ENCODE data around the gene GNG5.
A peak's percentile ranks its signal among the peaks of the same experiment; 100 is the strongest.

The GNG5 gene

GRCh38 chr1:84506002-84506728, at the start of gene GNG5, which contains the start of gene SPATA1:
Gene GNG5, minus strand, starts transcription at chr1:84506581. Its CDS starts 490 bp downstream, at chr1:84506091.
Gene SPATA1, plus strand, starts transcription at chr1:84506386. Its CDS starts 9,974 bp downstream, at chr1:84516360.
- peak within 1 kb of the TSS; percentile 92 for H3K27ac ChIP-seq (ENCODE audit: low read length)
- peaks cover 25% of the 10 kb centered on the region for H4K20me1 ChIP-seq (ENCODE audit: insufficient read depth, low read length)
- H3K79me2 ChIP-seq (ENCODE audit: low read length), result peaks cover 37% of the 10 kb centered on the region
- peak within 1 kb of the TSS; percentile 72 for H2AFZ ChIP-seq (ENCODE audit: low read depth, low read length)
- H3K36me3 ChIP-seq (replicated peaks; ENCODE audit: low read depth, low read length), result peaks cover 4% of the 10 kb centered on the region
- H3K4me3 ChIP-seq (ENCODE audit: low read length), result peak within 1 kb of the TSS; percentile 93
- H3K27me3 ChIP-seq (ENCODE audit: low read depth, low read length), result no peaks in the 10 kb centered on the region
- no peak for TF ChIP-seq CTCF (IDR thresholded peaks at IDR 0.05; ENCODE audit: low read depth, low read length)
- no peak for TF ChIP-seq EZH2phosphoT487 (IDR thresholded peaks at IDR 0.05; ENCODE audit: low read depth)
- peaks cover 15% of the 10 kb centered on the region for H3K4me1 ChIP-seq (ENCODE audit: low read length)
- peak within 1 kb of the TSS; percentile 88 for H3K4me2 ChIP-seq (ENCODE audit: low read length)
- peak within 1 kb of the TSS; percentile 92 for H3K9ac ChIP-seq (ENCODE audit: low read length)
- no peaks in the 10 kb centered on the region for H3K9me3 ChIP-seq (ENCODE audit: insufficient read depth, low read length)

GRCh38 chr1:84550826-84551225, 44.4 kb upstream of the GNG5 start:
- Histone ChIP-seq H3K9me3 (ENCODE audit: insufficient read depth, low read length) (no peaks in the 10 kb centered on the region), H3K9ac (ENCODE audit: low read length) (no peak overlapping the region), H3K36me3 (replicated peaks; ENCODE audit: low read depth, low read length) (no peaks in the 10 kb centered on the region), H3K27me3 (ENCODE audit: low read depth, low read length) (no peaks in the 10 kb centered on the region), H2AFZ (ENCODE audit: low read depth, low read length) (no peak overlapping the region), H3K4me2 (ENCODE audit: low read length) (no peak overlapping the region), H3K4me1 (ENCODE audit: low read length) (no peaks in the 10 kb centered on the region), H4K20me1 (ENCODE audit: insufficient read depth, low read length) (no peaks in the 10 kb centered on the region), H3K27ac (ENCODE audit: low read length) (no peak overlapping the region), H3K79me2 (ENCODE audit: low read length) (no peaks in the 10 kb centered on the region), H3K4me3 (ENCODE audit: low read length) (no peak overlapping the region)
- no peak for TF ChIP-seq CTCF (IDR thresholded peaks at IDR 0.05; ENCODE audit: low read depth, low read length)
- no peak for TF ChIP-seq EZH2phosphoT487 (IDR thresholded peaks at IDR 0.05; ENCODE audit: low read depth)

GRCh38 chr1:84541679-84542078, 35.3 kb upstream of the GNG5 start:
- H3K9me3 ChIP-seq (ENCODE audit: insufficient read depth, low read length), result no peaks in the 10 kb centered on the region
- no peaks in the 10 kb centered on the region for H4K20me1 ChIP-seq (ENCODE audit: insufficient read depth, low read length)
- peaks cover 3% of the 10 kb centered on the region for H3K36me3 ChIP-seq (replicated peaks; ENCODE audit: low read depth, low read length)
- no peak overlapping the region for H3K4me3 ChIP-seq (ENCODE audit: low read length)
- H3K4me1 ChIP-seq (ENCODE audit: low read length), result peaks cover 7% of the 10 kb centered on the region; the same call in 1 of the 2 replicates
- H3K27ac ChIP-seq (ENCODE audit: low read length), result no peak overlapping the region
- TF ChIP-seq EZH2phosphoT487 (IDR thresholded peaks at IDR 0.05; ENCODE audit: low read depth), result no peak
- TF ChIP-seq CTCF (IDR thresholded peaks at IDR 0.05; ENCODE audit: low read depth, low read length), result peak; percentile 11; the same call in 1 of the 2 replicates
- H3K4me2 ChIP-seq (ENCODE audit: low read length), result no peak overlapping the region
- H3K27me3 ChIP-seq (ENCODE audit: low read depth, low read length), result no peaks in the 10 kb centered on the region
- no peak overlapping the region for H3K9ac ChIP-seq (ENCODE audit: low read length)
- H2AFZ ChIP-seq (ENCODE audit: low read depth, low read length), result no peak overlapping the region
- H3K79me2 ChIP-seq (ENCODE audit: low read length), result no peaks in the 10 kb centered on the region

DNA sequence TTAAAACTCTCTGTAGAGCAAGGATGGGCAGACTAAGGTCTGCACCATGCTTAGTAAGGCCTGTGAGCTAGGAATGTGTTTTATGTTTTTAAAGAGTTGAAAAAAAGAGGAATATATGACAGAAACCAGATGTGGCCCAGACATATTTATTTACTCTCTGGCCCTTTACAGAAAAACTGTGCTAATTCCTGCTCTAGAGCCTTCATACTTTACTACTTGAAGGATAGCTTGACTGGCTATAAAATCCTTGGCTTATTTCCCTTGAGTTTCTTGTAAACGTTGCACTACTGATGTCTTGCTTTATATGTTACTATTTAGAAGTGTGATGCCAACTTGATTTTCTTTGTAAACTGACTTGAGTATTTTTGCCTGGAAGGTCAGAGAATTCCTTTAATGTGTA, 34.4 kb upstream of the GNG5 start:
- Histone ChIP-seq H2AFZ (ENCODE audit: low read depth, low read length) (no peak overlapping the region), H3K79me2 (ENCODE audit: low read length) (no peaks in the 10 kb centered on the region), H3K4me1 (ENCODE audit: low read length) (peaks cover 7% of the 10 kb centered on the region; the same call in 1 of the 2 replicates), H3K9me3 (ENCODE audit: insufficient read depth, low read length) (no peaks in the 10 kb centered on the region), H4K20me1 (ENCODE audit: insufficient read depth, low read length) (no peaks in the 10 kb centered on the region), H3K4me2 (ENCODE audit: low read length) (no peak overlapping the region), H3K36me3 (replicated peaks; ENCODE audit: low read depth, low read length) (peaks cover 3% of the 10 kb centered on the region), H3K27me3 (ENCODE audit: low read depth, low read length) (no peaks in the 10 kb centered on the region), H3K4me3 (ENCODE audit: low read length) (no peak overlapping the region), H3K27ac (ENCODE audit: low read length) (no peak overlapping the region), H3K9ac (ENCODE audit: low read length) (no peak overlapping the region)
- no peak for TF ChIP-seq CTCF (IDR thresholded peaks at IDR 0.05; ENCODE audit: low read depth, low read length)
- no peak for TF ChIP-seq EZH2phosphoT487 (IDR thresholded peaks at IDR 0.05; ENCODE audit: low read depth)
